H54 (cell line): ENCODE data around the gene ANGPTL8.

ENCODE experiments used
- DNase-seq: peaks from one replicate; pipeline ENCODE4 v3.0.0; 2011; ENCODE audit warnings: low spot score, mixed read lengths; ENCODE audit not compliant: insufficient read length
- FAIRE-seq: peaks from 3 replicates; lab custom pipeline; 2011; peaks lifted over from hg19 to GRCh38; lab: Jason Lieb, UNC
- POLR2A ChIP-seq: IDR thresholded peaks from 2 replicates; pipeline ENCODE4 v1.6.1; 2011; ENCODE audit warnings: low read depth, mild to moderate bottlenecking, low read length

The ANGPTL8 gene

GRCh38 chr19:11239377-11240000 lies at the start of gene ANGPTL8:
Gene ANGPTL8, plus strand, starts transcription at chr19:11239619. Its CDS starts 19 bp downstream, at chr19:11239638.
- FAIRE-seq (no peak), DNase-seq (no peak)
- no peak for TF ChIP-seq POLR2A

- no peak for TF ChIP-seq POLR2A
- FAIRE-seq, result no peak
- DNase-seq, result no peak
These were observed 48.9 kb upstream of the ANGPTL8 start for GRCh38 chr19:11190501-11190900.

- DNase-seq (peak; percentile 84), FAIRE-seq (no peak)
These were observed 48.1 kb upstream of the ANGPTL8 start for GRCh38 chr19:11191273-11191755.

GRCh38 chr19:11191934-11192333 lies 47.5 kb upstream of the ANGPTL8 start:
- FAIRE-seq (no peak), DNase-seq (no peak)
- TF ChIP-seq POLR2A, result no peak

More at GRCh38 chr19:11191273-11191755, 48.1 kb upstream of the ANGPTL8 start:
- TF ChIP-seq POLR2A, result no peak

GRCh38 chr19:11192957-11193939 lies 46.2 kb upstream of the ANGPTL8 start:
- DNase-seq (no peak), FAIRE-seq (no peak)
- no peak for TF ChIP-seq POLR2A

GRCh38 chr19:11194173-11194572 lies 45.2 kb upstream of the ANGPTL8 start:
- no peak for FAIRE-seq
- no peak for TF ChIP-seq POLR2A
- DNase-seq, result no peak

GRCh38 chr19:11194656-11195558 lies 44.5 kb upstream of the ANGPTL8 start:
- no peak for TF ChIP-seq POLR2A
- DNase-seq, result no peak
- no peak for FAIRE-seq

- DNase-seq, result no peak
- no peak for FAIRE-seq
These were observed 43.7 kb upstream of the ANGPTL8 start for GRCh38 chr19:11195681-11196080.

GRCh38 chr19:11196406-11197287 lies 42.8 kb upstream of the ANGPTL8 start:
- FAIRE-seq (no peak), DNase-seq (peak; percentile 67)
- no peak for TF ChIP-seq POLR2A

More at GRCh38 chr19:11195681-11196080, 43.7 kb upstream of the ANGPTL8 start:
- TF ChIP-seq POLR2A, result no peak

- TF ChIP-seq POLR2A, result peak; percentile 83
- FAIRE-seq (no peak), DNase-seq (peak; percentile 78)
These were observed 41.9 kb upstream of the ANGPTL8 start, which contains the start of gene KANK2 for GRCh38 chr19:11197291-11198174. Gene KANK2, minus strand, starts transcription at chr19:11197545. Its CDS starts 3,034 bp downstream, at chr19:11194511.

- FAIRE-seq (no peak), DNase-seq (no peak)
- TF ChIP-seq POLR2A, result no peak
These were observed 41.3 kb upstream of the ANGPTL8 start for GRCh38 chr19:11198175-11198534.
